NCI-H2107 treated with DMSO at 0.1 percent for 48 hours (cell line): ENCODE measurements around the gene DCAKD.

ENCODE experiments used
- DNase-seq: peaks from one replicate; lab custom pipeline; 2025; ENCODE audit not compliant: unreplicated experiment; lab: John Stamatoyannopoulos, UW

Gene DCAKD

GRCh38 chr17:44977065-44977464 lies 74.4 kb downstream of the DCAKD start:
- no peak for DNase-seq

GRCh38 chr17:44976206-44976605 lies 75.2 kb downstream of the DCAKD start:
- DNase-seq, result no peak
